Stimulated activated naive CD8-positive, alpha-beta T cell treated with anti-CD3 and anti-CD28 coated beads, Interleukin-15, Interleukin-2, amounts not matched to agents 100 ng/mL and 50 ng/mL, for 24 hours (primary cell): ENCODE measurements around the gene ABTB1.

Experiments used
- H3K27ac Mint-ChIP-seq: one replicate; pipeline ENCODE4 v1.8.0; 2021; ENCODE audit warnings: mild to moderate bottlenecking, mixed read lengths
- H3K27me3 Mint-ChIP-seq: one replicate; pipeline ENCODE4 v1.8.0; 2021; ENCODE audit warnings: mixed read lengths
- H3K36me3 Mint-ChIP-seq: one replicate; pipeline ENCODE4 v1.8.0; 2021; ENCODE audit warnings: low read depth, mixed read lengths
- H3K4me1 Mint-ChIP-seq: one replicate; pipeline ENCODE4 v1.8.0; 2021; ENCODE audit warnings: low read depth, mixed read lengths
- H3K4me3 Mint-ChIP-seq: one replicate; pipeline ENCODE4 v1.8.0; 2021; ENCODE audit warnings: mild to moderate bottlenecking, mixed read lengths
- H3K9me3 Mint-ChIP-seq: one replicate; pipeline ENCODE4 v1.8.0; 2021; ENCODE audit warnings: mixed read lengths

The ABTB1 gene

GRCh38 chr3:127720161-127720823 lies 47.5 kb downstream of the ABTB1 start:
- Mint-ChIP-seq H3K36me3 (no peaks in the 10 kb centered on the region), H3K27ac (no peak overlapping the region), H3K4me1 (no peaks in the 10 kb centered on the region), H3K27me3 (no peaks in the 10 kb centered on the region), H3K4me3 (no peak overlapping the region), H3K9me3 (no peaks in the 10 kb centered on the region)

DNA sequence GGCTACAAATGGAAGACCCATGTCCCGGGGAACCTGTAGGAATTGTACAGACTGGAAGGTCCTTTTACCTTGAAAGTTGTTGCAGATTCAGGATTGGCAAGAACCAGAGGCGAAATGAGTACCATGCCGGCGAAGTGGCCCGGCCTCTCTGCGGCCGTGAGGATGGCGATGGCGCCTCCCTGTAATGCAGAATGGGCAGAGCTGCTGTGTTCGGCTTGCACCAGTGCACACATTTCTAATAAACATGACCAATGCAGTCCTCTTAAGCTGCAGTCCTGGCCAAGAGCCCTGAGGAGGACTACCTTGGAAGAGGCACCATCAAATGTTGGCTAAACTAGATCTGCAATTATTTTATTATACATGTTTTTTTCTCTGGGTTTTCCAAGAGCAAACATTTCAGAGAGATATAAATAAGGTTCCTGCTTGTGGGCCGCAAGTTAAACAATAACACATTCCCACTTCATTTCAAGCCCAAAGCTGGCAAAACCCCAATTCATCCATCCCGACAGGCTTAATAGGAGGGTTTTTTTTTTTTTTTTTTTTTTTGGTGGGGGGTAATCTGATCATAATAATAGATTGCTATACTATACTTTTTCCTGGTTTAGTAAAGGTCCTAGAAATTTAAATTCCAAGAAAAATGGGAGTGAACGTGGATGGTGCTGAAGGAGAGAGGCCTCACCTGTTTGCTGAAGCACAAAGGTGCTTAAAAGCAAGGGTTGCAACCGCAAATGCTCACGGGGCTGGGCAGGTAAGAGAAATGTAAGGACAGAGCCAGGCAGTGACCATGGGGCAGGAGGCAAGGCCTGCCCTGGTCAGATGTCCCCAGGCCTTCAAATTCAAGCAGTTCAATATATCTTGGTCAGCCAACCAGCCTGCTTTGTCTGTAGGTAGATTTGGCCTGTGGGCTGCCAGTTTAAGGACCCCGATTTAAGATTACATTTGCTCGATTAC lies 48.5 kb downstream of the ABTB1 start:
- Mint-ChIP-seq H3K27me3 (no peaks in the 10 kb centered on the region), H3K4me1 (no peaks in the 10 kb centered on the region), H3K36me3 (no peaks in the 10 kb centered on the region), H3K4me3 (no peak overlapping the region), H3K9me3 (no peaks in the 10 kb centered on the region), H3K27ac (no peak overlapping the region)

DNA sequence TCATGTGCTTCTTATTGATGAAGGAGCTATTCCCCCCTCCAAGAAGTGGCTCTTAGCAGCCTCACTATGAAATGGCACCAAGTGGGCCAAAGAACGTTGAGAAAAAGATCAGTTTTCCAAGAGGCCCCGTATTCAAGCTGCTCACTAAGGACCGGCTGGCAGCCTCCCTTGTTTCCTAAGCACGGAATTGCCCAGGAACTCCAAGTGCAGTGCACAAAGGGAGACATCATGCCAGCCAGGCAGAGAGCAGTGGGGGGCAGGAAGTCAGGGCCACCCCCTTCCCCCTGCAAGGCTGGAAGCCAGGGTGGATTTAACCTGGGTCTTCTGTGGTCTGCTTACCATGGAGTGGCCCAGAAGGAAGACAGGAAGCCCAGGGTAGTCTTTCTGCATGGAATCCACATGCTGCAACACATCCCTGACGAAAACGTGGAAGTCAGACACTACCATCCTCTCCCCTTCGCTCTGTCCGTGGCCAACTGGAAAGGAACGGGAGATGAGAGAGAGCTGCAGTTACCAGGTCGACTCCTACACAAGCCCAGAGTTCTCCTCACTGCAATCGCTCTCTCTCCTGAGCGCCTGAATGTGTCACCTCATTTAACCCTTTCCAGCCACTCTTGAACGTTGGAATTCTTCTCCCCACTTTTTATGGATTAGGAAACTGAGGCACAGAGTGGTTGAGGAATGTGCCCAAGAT lies 49.5 kb downstream of the ABTB1 start:
- Mint-ChIP-seq H3K27me3 (no peaks in the 10 kb centered on the region), H3K27ac (no peak overlapping the region), H3K4me3 (no peak overlapping the region), H3K4me1 (no peaks in the 10 kb centered on the region), H3K36me3 (no peaks in the 10 kb centered on the region), H3K9me3 (no peaks in the 10 kb centered on the region)

GRCh38 chr3:127723011-127723567 lies 50.3 kb downstream of the ABTB1 start:
- Mint-ChIP-seq H3K4me1 (no peaks in the 10 kb centered on the region), H3K27ac (no peak overlapping the region), H3K4me3 (no peak overlapping the region), H3K27me3 (no peaks in the 10 kb centered on the region), H3K36me3 (no peaks in the 10 kb centered on the region), H3K9me3 (no peaks in the 10 kb centered on the region)

DNA sequence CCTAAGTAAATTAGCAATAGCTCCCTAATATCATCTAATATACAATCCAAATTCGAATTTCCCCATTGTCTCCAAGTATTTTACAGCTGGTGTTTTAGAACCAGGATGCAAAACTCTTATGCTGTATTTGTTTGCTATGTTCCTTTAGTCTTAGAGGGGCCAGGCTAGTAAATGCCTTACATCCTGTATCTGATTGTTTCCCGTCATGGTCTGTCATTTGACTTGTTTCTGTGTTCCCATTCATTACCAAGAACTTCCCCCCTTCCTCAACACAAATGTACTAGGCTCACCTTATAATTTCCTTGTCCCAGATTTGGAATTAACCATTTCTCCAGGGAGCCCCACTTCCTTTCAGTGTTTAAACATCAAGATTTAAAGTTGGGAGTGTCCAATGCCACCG lies 54.1 kb downstream of the ABTB1 start:
- no peak overlapping the region for H3K4me3 Mint-ChIP-seq
- H3K27ac Mint-ChIP-seq = no peak overlapping the region
- H3K36me3 Mint-ChIP-seq = no peaks in the 10 kb centered on the region
- no peaks in the 10 kb centered on the region for H3K4me1 Mint-ChIP-seq
- H3K9me3 Mint-ChIP-seq = no peaks in the 10 kb centered on the region
- H3K27me3 Mint-ChIP-seq = no peaks in the 10 kb centered on the region

GRCh38 chr3:127728417-127729015 lies 55.8 kb downstream of the ABTB1 start:
- Mint-ChIP-seq H3K4me3 (no peak overlapping the region), H3K27me3 (peaks cover 3% of the 10 kb centered on the region), H3K36me3 (no peaks in the 10 kb centered on the region), H3K4me1 (no peaks in the 10 kb centered on the region), H3K9me3 (no peaks in the 10 kb centered on the region), H3K27ac (no peak overlapping the region)

- H3K27ac Mint-ChIP-seq = no peak overlapping the region
- no peak overlapping the region for H3K4me3 Mint-ChIP-seq
- no peaks in the 10 kb centered on the region for H3K9me3 Mint-ChIP-seq
- H3K27me3 Mint-ChIP-seq = peaks cover 7% of the 10 kb centered on the region
- H3K4me1 Mint-ChIP-seq = peaks cover 4% of the 10 kb centered on the region
- no peaks in the 10 kb centered on the region for H3K36me3 Mint-ChIP-seq
Observed at GRCh38 chr3:127729556-127730056, 56.9 kb downstream of the ABTB1 start.

GRCh38 chr3:127730171-127730570 lies 57.4 kb downstream of the ABTB1 start:
- no peak overlapping the region for H3K27ac Mint-ChIP-seq
- H3K4me1 Mint-ChIP-seq = peaks cover 9% of the 10 kb centered on the region
- H3K36me3 Mint-ChIP-seq = no peaks in the 10 kb centered on the region

More at GRCh38 chr3:127730171-127730570, 57.4 kb downstream of the ABTB1 start:
- no peak overlapping the region for H3K4me3 Mint-ChIP-seq
- H3K27me3 Mint-ChIP-seq = peaks cover 12% of the 10 kb centered on the region
- no peaks in the 10 kb centered on the region for H3K9me3 Mint-ChIP-seq
